Skin epidermis (tissue), 12 donors: ENCODE results near the gene CR1L.
A peak's percentile ranks its signal among the peaks of the same experiment; 100 is the strongest.
"Not testable (repeated sequence)": the region's sequence is repeated elsewhere in the genome, so short reads cannot be mapped to it uniquely, and the experiment has no call there.

Source experiments
- H3K27ac ChIP-seq, 21 experiments: fragments of 200-600 bp; sonication (generic) in 11 of 21; one replicate each; pipeline ENCODE4 v1.5.0; 2020; ENCODE audit warnings: mild to moderate bottlenecking in 3 of 21, inconsistent platforms in 2 of 21, moderate library complexity in 2 of 21
- H3K4me3 ChIP-seq, 7 experiments: fragments of 200-600 bp; sonication (generic) in 2 of 7; one replicate each; pipeline ENCODE4 v1.5.0; 2020; ENCODE audit warnings: inconsistent platforms in 2 of 7, mild to moderate bottlenecking in 2 of 7, moderate library complexity in 1 of 7

CR1L gene

GRCh38 chr1:207644852-207645634 lies at the start of gene CR1L:
TSS of gene CR1L (plus strand) at chr1:207645133. CDS start at chr1:207645234, 101 bp downstream.
- Histone ChIP-seq H3K27ac (no peak within 1 kb of the TSS), H3K4me3 (peak within 1 kb of the TSS; percentile 34 to 55 (median 46))

GRCh38 chr1:207603777-207604176 lies 41.2 kb upstream of the CR1L start:
- Histone ChIP-seq H3K27ac (no peak overlapping the region), H3K4me3 (no peak overlapping the region)

- Histone ChIP-seq H3K27ac (no peak overlapping the region), H3K4me3 (no peak overlapping the region)
Measured at GRCh38 chr1:207605444-207606361, 39.2 kb upstream of the CR1L start.

GRCh38 chr1:207606362-207606755 lies 38.6 kb upstream of the CR1L start:
- H3K4me3 ChIP-seq, result no peak overlapping the region

GRCh38 chr1:207612762-207613161 lies 32.2 kb upstream of the CR1L start:
- Histone ChIP-seq H3K4me3 (no peak overlapping the region), H3K27ac (no peak overlapping the region)

More at GRCh38 chr1:207606362-207606755, 38.6 kb upstream of the CR1L start:
- H3K27ac ChIP-seq, result no peak overlapping the region

- no peak overlapping the region for H3K4me3 ChIP-seq
- no peak overlapping the region for H3K27ac ChIP-seq
Measured at GRCh38 chr1:207619871-207620542, 24.9 kb upstream of the CR1L start.

GRCh38 chr1:207620543-207620893 lies 24.4 kb upstream of the CR1L start:
- Histone ChIP-seq H3K27ac (no peak overlapping the region), H3K4me3 (no peak overlapping the region)

- not testable (repeated sequence) for H3K27ac ChIP-seq, H3K4me3 ChIP-seq
Measured at GRCh38 chr1:207625504-207626071, 19.3 kb upstream of the CR1L start.

GRCh38 chr1:207626972-207627337 lies 18.0 kb upstream of the CR1L start:
- Histone ChIP-seq H3K27ac (no peak overlapping the region), H3K4me3 (no peak overlapping the region)

GRCh38 chr1:207627496-207627895 lies 17.4 kb upstream of the CR1L start:
- H3K27ac ChIP-seq, result no peak overlapping the region
- H3K4me3 ChIP-seq, result no peak overlapping the region

- no peak overlapping the region for H3K4me3 ChIP-seq
- H3K27ac ChIP-seq, result no peak overlapping the region
Measured at GRCh38 chr1:207628776-207629175, 16.2 kb upstream of the CR1L start.

GRCh38 chr1:207631137-207631536 lies 13.8 kb upstream of the CR1L start:
- H3K27ac ChIP-seq, result no peak overlapping the region
- H3K4me3 ChIP-seq, result no peak overlapping the region

GRCh38 chr1:207633226-207633625 lies 11.7 kb upstream of the CR1L start:
- Histone ChIP-seq H3K27ac (no peak overlapping the region), H3K4me3 (no peak overlapping the region)

- not testable (repeated sequence) for H3K4me3 ChIP-seq, H3K27ac ChIP-seq
Measured at GRCh38 chr1:207633699-207634289, 11.1 kb upstream of the CR1L start.

- H3K4me3 ChIP-seq, H3K27ac ChIP-seq: not testable (repeated sequence)
Measured at GRCh38 chr1:207634293-207634692, 10.6 kb upstream of the CR1L start.

- not testable (repeated sequence) for H3K4me3 ChIP-seq, H3K27ac ChIP-seq
Measured at GRCh38 chr1:207635569-207636186, 9.3 kb upstream of the CR1L start.

- H3K27ac ChIP-seq, H3K4me3 ChIP-seq: not testable (repeated sequence)
Measured at GRCh38 chr1:207638487-207639145, 6.3 kb upstream of the CR1L start.

GRCh38 chr1:207639362-207639761 lies 5.6 kb upstream of the CR1L start:
- H3K27ac ChIP-seq, result not testable (repeated sequence)

More at GRCh38 chr1:207639362-207639761, 5.6 kb upstream of the CR1L start:
- not testable (repeated sequence) for H3K4me3 ChIP-seq
